C4-2B (cell line): ENCODE data around the gene TMEM255A.

Experiments used
- CTCF ChIP-seq: fragments of 450-650 bp; conservative IDR thresholded peaks from 2 replicates; pipeline ENCODE4 v1.5.1; 2017; ENCODE audit warnings: mild to moderate bottlenecking
- ZFX ChIP-seq: fragments of 450-650 bp; IDR thresholded peaks from 2 replicates; pipeline ENCODE4 v1.6.1; 2017

GRCh38 chrX:120305531-120306141 lies 5.6 kb downstream of the TMEM255A start:
- no peak for TF ChIP-seq CTCF
- no peak for TF ChIP-seq ZFX
